ENCODE results near the gene GNAQ.
"Not testable (repeated sequence)": the region's sequence is repeated elsewhere in the genome, so short reads cannot be mapped to it uniquely, and the experiment has no call there.

GNAQ gene

DNA sequence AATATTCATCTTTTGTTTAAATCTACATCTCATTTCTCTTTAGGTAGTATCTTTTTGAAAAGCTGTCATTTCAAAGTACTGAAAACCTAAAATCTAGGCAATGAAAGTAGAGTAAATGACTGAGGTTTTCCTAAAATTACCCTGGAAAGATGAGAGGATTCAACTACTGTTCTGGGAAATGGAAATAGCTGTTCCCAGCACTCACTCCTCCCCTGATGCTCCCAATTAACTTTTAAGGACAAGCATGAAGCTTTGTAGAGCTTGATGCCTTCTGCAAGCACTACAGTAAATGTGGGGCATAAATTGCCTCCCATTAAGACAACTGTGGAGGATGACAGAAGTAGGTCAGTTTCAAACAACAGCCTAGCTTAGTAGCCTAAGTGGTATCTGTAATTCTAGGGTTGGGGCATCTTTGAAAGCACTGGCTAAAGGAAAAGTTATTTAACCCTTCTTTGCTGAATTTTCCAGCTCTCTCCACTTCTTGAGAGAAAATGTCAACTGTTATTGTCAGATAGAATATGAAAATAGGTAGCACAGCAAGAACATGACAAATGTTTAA lies 283.3 kb downstream of the GNAQ start:
- DNase-seq = no peak

DNA sequence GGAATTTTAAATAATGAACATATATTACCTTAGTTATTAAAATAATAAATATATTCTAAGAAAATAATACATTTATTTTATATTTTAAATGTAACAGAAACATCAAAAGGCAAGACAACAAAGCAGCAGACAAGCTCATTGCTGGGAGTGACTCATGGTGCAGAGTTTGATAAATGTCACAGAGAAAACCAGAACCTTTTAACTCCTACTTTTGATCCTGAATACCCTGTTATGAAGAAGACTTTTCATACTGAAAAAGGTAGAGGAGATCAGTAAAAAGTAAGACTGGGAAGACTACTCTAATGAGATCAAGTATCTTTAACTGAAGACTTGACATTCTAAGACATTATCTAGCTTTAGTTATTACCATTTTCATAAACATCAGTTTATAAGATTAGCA lies 284.4 kb downstream of the GNAQ start:
- no peak for DNase-seq

- DNase-seq = no peak
These were observed 286.7 kb downstream of the GNAQ start for GRCh38 chr9:77744841-77745430.

GRCh38 chr9:77743386-77743785 lies 288.2 kb downstream of the GNAQ start:
- no peak for DNase-seq

DNA sequence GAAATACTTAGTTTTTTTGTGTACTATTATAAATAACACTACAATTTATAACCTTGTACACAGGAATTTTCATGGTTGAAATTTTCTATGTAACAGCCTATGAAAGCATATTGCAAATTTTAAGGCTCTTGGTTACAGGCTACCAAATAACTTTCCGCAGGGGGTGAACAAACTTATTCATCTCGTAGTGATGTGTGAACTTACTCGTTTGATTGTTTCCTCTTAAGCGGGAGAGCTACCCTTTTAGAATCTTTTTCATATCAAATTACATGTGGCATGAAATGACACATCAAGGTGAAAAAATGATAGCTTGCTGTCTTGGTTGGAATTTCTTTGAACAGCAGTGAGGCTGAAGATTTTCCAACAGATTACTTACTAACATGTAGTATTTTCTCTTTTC lies 292.7 kb downstream of the GNAQ start:
- DNase-seq = no peak

GRCh38 chr9:77735494-77735893 lies 296.1 kb downstream of the GNAQ start:
- DNase-seq = peak in 7 of 58 donors; percentile 12 to 49 (median 32)

DNA sequence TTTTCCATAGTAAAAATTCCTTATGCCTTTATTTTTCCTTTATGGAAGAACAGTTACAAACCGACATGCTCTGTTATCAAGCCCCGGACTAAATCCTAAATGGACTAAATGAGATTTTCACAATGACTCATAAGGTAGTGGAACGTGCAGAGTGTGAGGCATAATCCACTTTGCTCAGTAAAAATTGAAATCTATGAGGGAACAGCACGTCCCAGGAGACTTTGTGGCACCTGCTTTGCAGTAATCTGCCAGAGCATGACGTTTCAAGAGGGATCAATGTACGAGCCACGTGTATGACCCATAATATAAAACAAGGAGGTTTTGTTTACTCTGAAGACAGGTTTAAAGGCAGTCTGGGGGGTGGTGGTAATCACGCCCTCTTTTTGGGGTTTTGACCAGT lies 299.7 kb downstream of the GNAQ start:
- DNase-seq = no peak

DNA sequence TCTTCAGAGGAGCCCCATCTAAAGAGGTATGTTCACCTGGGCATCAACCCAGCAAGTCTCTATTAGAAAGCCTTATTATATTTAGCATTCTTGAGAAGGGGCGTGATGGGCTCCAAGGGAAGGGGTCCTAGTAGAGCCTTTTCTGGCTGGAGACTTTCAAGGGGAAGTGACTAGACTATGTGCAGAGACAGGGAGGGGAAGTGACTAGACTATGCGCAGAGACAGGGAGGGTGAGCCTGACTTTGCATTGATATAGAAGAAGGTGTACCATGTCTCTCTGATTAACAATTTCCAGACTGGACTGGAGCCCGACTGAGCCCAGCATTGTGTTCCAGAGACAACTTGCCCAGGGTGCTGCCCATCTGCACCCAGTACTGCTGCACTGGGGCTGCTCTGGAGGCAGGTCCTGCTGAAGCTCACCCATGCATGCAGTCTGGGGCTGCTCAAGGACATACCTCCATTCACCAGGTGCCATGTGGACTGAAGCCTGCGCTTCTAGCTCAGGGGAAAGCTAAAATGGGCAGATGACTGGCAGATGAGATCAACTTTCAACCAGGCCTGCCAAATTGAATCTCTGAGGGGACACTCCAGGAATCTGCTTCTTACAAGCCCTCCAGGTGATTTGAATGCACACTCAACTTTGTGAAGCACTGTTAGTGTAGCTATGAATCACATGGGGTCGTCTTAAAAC lies 300.5 kb downstream of the GNAQ start:
- no peak for DNase-seq

GRCh38 chr9:77729177-77729576 lies 302.4 kb downstream of the GNAQ start:
- no peak for DNase-seq

DNA sequence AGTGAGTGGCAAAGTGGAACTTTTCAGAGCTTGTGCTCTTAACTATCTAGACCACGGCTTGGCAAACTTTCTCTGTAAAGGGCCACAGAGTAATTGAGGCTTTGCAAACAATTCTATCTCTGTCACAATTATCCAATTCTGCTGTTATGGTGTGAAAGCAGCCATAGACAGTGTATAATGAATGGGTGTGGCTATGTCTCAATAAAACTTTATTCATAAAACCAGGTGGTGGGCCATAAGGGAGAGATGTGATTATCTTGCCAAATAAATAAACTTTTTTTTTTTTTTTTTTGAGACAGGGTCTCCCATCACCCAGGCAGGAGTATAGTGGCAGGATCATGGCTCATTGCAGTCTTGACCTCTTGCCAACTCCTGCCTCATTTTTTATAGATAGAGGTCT lies 304.8 kb downstream of the GNAQ start:
- DNase-seq = no peak

DNA sequence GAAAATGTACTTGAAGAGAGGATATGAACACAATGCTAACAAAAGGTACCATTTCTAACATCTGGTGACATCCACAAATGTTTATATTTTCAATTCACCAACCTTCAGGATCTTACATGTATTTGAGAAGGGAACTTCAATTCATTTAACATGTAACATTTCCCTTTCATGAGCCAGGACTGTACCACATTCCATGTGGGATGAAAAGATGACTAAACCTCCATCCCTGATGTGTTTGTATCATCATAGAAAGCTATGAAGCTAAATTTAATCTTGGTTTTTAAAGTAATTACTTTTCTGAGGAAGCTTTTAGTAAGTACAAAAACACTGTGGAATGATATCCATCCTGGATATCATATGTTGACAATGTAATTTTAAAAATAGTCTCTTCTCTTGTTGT lies 305.3 kb downstream of the GNAQ start:
- DNase-seq = no peak

GRCh38 chr9:77725820-77726219 lies 305.8 kb downstream of the GNAQ start:
- DNase-seq = no peak

DNA sequence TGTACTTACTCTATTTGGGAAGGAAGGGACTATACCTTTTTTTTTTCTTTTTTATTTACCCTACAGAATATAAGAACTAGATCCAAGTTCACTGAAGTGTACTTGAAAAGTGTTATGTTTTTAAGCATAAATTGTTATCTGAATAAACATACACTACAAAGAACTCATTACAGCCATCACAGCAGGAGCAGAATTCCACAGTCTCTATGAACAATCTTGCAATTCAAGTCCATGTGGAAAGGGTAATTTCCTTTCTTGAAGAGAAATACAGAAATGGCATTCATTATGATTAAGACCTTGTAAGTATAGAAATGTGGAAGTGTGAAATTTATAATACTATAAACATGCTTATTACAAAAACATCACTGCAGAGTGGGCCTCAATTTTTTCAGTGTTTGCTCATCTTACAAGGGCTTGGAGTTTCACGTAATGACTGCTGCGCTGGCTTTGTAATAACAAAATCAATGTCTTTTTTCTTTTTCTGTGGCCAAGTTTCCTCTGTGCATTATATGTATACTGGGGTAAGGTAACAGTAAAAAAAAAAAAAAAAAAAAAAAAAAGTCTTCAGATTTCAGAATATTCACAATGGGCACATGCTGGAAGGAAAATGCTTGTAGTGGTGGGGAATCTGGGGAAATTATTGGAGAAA lies 306.4 kb downstream of the GNAQ start:
- DNase-seq = no peak

DNA sequence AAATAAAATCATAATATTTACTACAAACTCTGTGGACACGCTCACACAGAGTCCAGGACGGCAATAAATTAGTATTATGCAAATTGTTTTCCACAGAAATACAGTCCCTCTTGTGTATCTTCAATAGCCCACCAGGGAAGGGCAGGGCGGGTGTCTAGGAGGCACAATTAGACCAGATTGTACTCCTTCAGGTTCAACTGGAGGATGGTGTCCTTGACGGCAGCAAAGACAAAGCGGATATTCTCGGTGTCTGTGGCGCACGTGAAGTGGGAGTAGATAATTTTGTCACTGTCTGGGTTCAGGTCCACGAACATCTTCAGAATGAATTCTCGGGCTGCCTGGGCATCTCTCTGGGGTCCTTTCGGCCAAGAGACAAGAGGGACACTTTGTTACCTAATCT lies 310.5 kb downstream of the GNAQ start:
- not testable (repeated sequence) for DNase-seq

DNA sequence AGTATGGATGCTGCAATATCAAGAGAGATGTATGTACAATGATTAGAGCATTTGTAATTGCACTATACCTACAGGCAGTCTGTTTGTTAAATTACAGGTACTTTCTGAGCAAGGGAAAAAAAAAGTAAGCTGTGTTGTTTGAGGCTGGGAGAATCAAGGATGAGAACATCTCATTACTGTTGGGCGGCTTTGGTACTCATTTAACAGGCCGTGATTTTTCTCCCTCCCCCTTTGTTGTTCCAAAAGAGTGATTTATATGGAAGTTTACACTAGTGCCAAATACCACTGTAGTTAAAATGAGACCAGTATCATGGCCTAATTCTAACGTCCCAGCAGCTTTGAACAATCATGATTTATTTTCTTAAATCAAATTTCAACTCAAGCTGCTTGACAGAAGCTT lies 312.3 kb downstream of the GNAQ start:
- no peak for DNase-seq

GRCh38 chr9:77718298-77718640 lies 313.3 kb downstream of the GNAQ start:
- not testable (repeated sequence) for DNase-seq

DNA sequence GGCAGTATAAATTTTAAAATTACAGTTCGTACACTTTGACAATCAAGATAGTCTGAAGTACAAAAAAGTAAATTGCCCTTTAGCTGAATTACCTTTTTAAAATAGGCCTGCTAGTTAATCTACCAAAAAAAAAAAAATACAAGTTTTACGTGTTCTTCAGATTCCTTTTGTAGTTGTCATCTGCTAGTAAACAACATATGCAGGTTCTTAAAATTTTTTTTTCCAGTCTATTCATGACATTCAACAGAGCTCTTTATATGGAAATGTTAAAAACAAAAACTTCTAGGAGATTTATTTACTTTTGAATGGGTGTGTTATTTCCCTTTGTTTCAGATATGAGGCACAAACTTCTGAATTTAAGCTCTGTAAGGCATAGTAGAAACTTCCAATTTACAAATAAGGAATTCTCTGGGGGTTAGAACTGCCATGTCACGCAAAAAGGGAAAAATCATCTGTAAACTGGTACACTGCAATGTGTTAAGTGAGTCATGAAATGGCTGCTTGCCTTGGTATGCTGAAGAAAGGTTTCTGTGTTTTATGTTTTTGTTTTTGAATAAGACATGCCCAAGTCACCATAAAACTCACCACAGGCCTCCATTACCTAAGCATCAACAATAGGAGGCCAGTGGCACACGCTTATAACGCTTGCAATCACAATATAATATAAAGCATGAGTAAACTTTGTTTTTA lies 313.9 kb downstream of the GNAQ start:
- not testable (repeated sequence) for DNase-seq

DNA sequence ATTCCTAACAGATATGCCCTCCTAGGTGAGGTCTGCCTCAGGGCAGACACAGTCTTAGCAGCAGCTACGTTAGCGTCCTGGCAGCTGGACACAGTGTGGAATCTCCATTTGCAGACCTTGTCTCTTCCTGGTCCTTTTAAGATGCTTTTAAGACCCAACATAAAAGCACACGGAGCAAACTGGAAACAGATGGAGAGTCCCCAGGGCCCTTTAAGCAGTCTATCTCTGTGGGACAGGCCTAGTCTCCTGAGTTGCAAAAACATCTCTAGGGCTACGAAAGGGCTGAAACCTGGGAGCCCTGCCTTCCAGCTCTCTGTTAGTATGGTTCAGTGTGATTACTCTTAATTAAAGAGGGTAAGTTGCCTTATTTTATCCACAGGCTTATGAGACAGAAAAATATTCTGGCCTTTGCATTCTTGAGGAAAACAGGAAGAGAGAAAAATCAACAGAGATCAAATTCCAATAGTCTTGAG lies 317.5 kb downstream of the GNAQ start:
- no peak for DNase-seq

DNA sequence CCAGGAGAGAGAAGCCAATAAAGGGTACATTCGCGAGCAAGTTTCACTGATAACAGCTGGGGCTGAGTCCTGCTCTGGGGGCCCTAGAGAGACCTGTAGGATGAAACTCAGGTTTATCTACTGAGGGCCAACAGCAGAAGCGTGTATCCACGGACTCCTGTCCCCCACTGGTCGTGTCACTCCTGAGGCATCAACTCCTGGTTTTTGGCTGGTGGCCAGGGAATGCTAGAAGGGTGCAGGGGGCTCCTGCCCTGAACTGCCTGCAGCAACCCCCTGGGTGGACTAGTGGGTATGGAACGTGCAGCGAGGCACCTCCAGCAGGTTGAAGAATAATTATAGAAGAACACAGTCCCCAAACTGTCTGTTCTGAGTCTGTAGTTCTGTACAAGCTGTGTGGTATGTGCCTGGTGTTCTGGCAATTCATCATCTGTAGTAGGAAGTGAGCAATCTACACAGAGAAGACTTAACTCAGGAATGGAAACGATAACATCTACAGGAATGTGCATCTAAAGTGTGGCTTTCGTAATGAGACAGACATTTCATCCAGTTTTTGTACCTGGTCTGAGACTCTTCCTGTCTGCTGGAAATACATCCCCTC lies 319.0 kb downstream of the GNAQ start:
- DNase-seq = no peak

DNA sequence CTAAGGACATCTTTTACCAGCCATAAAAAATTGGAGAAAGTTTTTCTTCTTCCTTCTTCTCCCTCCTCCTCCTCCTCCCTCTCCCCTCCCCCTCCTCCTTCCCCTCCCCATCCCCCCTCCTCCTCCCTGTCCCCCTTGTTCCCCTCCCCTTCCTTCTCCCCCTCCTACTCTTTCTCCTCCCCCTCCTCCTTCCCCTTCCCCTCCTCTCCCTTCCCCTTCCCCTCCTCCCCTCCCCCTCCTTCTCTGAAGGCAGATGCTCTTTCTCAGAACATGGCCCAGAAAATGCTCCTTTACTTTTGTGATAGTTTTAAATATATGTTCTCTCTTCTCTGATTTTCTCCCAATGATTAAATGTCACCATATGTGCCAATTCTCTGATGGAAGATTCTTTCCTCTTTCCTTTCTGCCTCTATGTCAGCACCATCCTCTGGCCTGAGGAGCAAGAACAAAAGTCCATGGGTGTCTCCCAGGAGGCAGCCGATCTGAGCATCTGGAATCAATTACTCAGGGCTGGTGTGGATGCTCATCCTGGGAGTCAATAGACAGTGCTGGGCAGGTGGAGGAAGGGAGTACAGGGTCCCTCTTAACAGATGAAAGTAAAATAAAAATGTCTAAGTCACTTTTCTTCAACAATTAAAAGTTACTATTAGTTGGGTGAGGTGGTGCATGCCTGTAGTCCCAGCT lies 320.5 kb downstream of the GNAQ start:
- no peak for DNase-seq

- DNase-seq = no peak
These were observed 321.3 kb downstream of the GNAQ start for GRCh38 chr9:77710316-77710715.
